Measurements from ENCODE around the gene CCDC24. TPM values are rescaled to one million over a fixed set of nuclear protein-coding genes. Genes with fewer than 3 reads are reported as not detected.

The CCDC24 gene
- polyA plus RNA-seq, 2 of the 4 experiments (the other 2 are of a cell fraction), result 2.0 to 10.2 TPM

- no peak for TF ChIP-seq SREBF2 (IDR thresholded peaks at IDR 0.05)
- no peak for TF ChIP-seq NFE2L2 (conservative IDR thresholded peaks at IDR 0.05; ENCODE audit: low read length)
- TF ChIP-seq CHD2 (IDR thresholded peaks at IDR 0.05; ENCODE audit: low read length, partially characterized antibody), result no peak
- no peak for TF ChIP-seq HMGXB4 (CRISPR knock-in tag; IDR thresholded peaks at IDR 0.05; ENCODE audit: borderline replicate concordance)
- TF ChIP-seq, protein P1, sequence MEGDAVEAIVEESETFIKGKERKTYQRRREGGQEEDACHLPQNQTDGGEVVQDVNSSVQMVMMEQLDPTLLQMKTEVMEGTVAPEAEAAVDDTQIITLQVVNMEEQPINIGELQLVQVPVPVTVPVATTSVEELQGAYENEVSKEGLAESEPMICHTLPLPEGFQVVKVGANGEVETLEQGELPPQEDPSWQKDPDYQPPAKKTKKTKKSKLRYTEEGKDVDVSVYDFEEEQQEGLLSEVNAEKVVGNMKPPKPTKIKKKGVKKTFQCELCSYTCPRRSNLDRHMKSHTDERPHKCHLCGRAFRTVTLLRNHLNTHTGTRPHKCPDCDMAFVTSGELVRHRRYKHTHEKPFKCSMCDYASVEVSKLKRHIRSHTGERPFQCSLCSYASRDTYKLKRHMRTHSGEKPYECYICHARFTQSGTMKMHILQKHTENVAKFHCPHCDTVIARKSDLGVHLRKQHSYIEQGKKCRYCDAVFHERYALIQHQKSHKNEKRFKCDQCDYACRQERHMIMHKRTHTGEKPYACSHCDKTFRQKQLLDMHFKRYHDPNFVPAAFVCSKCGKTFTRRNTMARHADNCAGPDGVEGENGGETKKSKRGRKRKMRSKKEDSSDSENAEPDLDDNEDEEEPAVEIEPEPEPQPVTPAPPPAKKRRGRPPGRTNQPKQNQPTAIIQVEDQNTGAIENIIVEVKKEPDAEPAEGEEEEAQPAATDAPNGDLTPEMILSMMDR (IDR thresholded peaks at IDR 0.05), result no peak
- TF ChIP-seq, protein P2, sequence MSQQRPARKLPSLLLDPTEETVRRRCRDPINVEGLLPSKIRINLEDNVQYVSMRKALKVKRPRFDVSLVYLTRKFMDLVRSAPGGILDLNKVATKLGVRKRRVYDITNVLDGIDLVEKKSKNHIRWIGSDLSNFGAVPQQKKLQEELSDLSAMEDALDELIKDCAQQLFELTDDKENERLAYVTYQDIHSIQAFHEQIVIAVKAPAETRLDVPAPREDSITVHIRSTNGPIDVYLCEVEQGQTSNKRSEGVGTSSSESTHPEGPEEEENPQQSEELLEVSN (IDR thresholded peaks at IDR 0.05; ENCODE audit: borderline replicate concordance, low read depth), result no peak
- no peak for TF ChIP-seq ATOH8 (CRISPR knock-in tag; IDR thresholded peaks at IDR 0.05; ENCODE audit: low read depth)
- TF ChIP-seq, protein P3, sequence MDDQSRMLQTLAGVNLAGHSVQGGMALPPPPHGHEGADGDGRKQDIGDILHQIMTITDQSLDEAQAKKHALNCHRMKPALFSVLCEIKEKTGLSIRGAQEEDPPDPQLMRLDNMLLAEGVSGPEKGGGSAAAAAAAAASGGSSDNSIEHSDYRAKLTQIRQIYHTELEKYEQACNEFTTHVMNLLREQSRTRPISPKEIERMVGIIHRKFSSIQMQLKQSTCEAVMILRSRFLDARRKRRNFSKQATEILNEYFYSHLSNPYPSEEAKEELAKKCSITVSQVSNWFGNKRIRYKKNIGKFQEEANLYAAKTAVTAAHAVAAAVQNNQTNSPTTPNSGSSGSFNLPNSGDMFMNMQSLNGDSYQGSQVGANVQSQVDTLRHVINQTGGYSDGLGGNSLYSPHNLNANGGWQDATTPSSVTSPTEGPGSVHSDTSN (IDR thresholded peaks at IDR 0.05), result no peak
- no peak for TF ChIP-seq EHF (CRISPR knock-in tag; IDR thresholded peaks at IDR 0.05)
- H3K27ac ChIP-seq, result 0 out of 6 replicates have a peak overlapping the region, but pooled peaks of 1 of the 2 experiments have one; percentile 12
- DNase-seq (ENCODE audit: low read depth in 1 of 2, low spot score in 1 of 2), result no peak
- 86% methylated on average over 5 of the region's 5 CpGs for WGBS (ENCODE audit: missing lambda C conversion rate)
- no peak overlapping the region for H3K4me2 ChIP-seq
- CTCF ChIA-PET, result interaction anchor here (0.5 to 25.3 kb wide), 18 partner anchors 10 to 615 kb away, joined by 3 to 412 read pairs (median 7); no protein-coding TSS in a partner anchor
- peak in 1 of 2 experiments; percentile 15; a peak in 2 of 6 replicates for ATAC-seq
- H3K4me1 ChIP-seq, result peaks cover 24% of the 10 kb centered on the region
- H3K4me3 ChIP-seq, result no peak overlapping the region
- no peak for FAIRE-seq
- no peaks in the 10 kb centered on the region for H3K9me3 ChIP-seq
- POLR2A ChIA-PET, result no interaction called here
These were observed 45.8 kb downstream of the CCDC24 start for GRCh38 chr1:44037154-44037553.

DNA sequence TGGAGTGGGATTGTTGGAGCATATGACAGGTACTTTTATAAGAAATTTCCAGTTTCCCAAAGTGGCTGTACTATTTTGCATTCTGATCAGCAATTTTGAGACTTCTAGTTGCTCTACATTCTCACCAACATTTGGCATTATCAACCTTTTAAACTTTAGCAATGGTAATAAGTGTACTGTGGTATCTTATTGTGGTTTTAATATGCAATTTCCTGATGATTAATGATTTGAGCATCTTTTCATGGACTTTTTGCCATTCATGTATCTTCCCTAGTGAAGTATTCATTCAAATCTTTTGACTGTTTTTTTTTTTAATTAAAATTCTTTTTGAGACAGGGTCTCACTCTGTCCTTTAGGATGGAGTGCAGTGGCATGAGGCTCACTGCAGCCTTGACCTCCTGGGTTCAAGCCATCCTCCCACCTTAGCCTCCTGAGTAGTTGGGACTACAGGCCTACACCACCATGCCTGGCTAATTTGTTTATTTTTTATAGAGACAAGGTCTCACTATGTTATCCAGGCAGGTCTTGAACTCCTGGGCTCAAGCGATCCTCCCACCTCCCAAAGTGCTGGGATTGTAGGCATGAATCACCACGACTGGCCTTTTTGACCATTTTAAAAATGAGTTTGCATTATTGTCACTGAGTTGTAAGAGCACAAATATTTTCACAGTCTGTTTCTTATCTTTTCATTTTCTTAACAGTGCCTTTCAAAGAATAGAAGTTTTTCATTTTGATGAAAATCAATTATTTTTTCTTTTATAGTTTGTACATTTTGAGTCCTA is 47.7 kb downstream of the CCDC24 start:
- TF ChIP-seq RFX5 (IDR thresholded peaks at IDR 0.05), result no peak
- no peak for TF ChIP-seq POLR2A (IDR thresholded peaks at IDR 0.05; ENCODE audit: low read length)
- TF ChIP-seq, protein P4, sequence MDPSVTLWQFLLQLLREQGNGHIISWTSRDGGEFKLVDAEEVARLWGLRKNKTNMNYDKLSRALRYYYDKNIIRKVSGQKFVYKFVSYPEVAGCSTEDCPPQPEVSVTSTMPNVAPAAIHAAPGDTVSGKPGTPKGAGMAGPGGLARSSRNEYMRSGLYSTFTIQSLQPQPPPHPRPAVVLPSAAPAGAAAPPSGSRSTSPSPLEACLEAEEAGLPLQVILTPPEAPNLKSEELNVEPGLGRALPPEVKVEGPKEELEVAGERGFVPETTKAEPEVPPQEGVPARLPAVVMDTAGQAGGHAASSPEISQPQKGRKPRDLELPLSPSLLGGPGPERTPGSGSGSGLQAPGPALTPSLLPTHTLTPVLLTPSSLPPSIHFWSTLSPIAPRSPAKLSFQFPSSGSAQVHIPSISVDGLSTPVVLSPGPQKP (IDR thresholded peaks at IDR 0.05; ENCODE audit: low read depth, low read length), result no peak
- no peak for TF ChIP-seq CBX8 (IDR thresholded peaks at IDR 0.05)
- no peak for TF ChIP-seq CHD4 (IDR thresholded peaks at IDR 0.05; ENCODE audit: borderline replicate concordance)
- TF ChIP-seq JUN (IDR thresholded peaks at IDR 0.05), result no peak
- CTCF ChIA-PET, result interaction anchor here (12.3 kb wide), 1 partner anchor 33 kb away, joined by 148 read pairs; no protein-coding TSS in a partner anchor
- Histone ChIP-seq H3K4me3 (no peak overlapping the region), H3K27ac (no peak overlapping the region), H3K4me1 (peaks cover 27% of the 10 kb centered on the region), H3K4me2 (no peak overlapping the region), H3K9me3 (no peaks in the 10 kb centered on the region)
- POLR2A ChIA-PET, result no interaction called here
- FAIRE-seq, result no peak
- DNase-seq (ENCODE audit: low read depth in 1 of 2, low spot score in 1 of 2), result no peak
- ATAC-seq, result no peak
- 44% methylated on average over 2 of the region's 2 CpGs for WGBS (ENCODE audit: missing lambda C conversion rate)
